ENCODE results near the gene ZNF638. TPM values are rescaled to one million over a fixed set of nuclear protein-coding genes. Genes with fewer than 3 reads are reported as not detected.
"Not testable (repeated sequence)": the region's sequence is repeated elsewhere in the genome, so short reads cannot be mapped to it uniquely, and the experiment has no call there.

The ZNF638 gene
- total and polyA plus RNA-seq, 4 donors = 24.8 to 151 (median 56.1) TPM

DNA sequence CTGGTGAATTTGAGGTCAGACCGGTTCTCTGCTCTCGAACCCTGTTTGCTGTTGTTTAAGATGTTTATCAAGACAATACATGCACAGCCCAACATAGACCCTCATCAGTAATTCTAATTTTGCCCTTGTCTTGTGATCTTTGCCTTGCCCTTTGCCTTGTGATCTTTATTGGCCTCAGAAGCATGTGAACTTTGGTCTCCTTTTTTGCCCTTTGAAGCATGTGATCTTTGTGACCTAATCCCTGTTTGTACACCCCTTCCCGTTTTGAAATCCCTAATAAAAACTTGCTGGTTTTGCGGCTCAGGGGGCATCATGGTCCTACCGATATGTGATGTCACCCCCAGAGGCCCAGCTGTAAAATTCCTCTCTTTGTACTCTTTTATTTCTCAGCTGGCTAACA is 113.6 kb downstream of the ZNF638 start:
- TF ChIP-seq RXRA (IDR thresholded peaks at IDR 0.05) (peak; percentile 43 to 51), HNF4A (conservative IDR thresholded peaks at IDR 0.05) (peak; percentile 81 to 90), HNF4G (IDR thresholded peaks at IDR 0.05) (peak; percentile 68), NR2F2 (IDR thresholded peaks at IDR 0.05) (peak; percentile 67)
- H3K9me3 ChIP-seq (ENCODE audit: control insufficient read depth in 4 of 4, low read length in 3 of 4); H3K27ac ChIP-seq (ENCODE audit: low read depth in 1 of 2, low read length in 2 of 2); DNase-seq (ENCODE audit: low spot score); H3K27me3 ChIP-seq (ENCODE audit: control insufficient read depth in 4 of 4, insufficient read depth in 4 of 4, low read length in 3 of 4); H3K9ac ChIP-seq (ENCODE audit: low read depth in 1 of 2, low read length in 2 of 2); H3K4me1 ChIP-seq (ENCODE audit: control insufficient read depth in 4 of 4, insufficient read depth in 4 of 4, low read length in 3 of 4); H3K36me3 ChIP-seq (ENCODE audit: control insufficient read depth in 4 of 4, insufficient read depth in 3 of 4, low read depth in 1 of 4, low read length in 3 of 4); H3K4me3 ChIP-seq (ENCODE audit: low read depth in 1 of 3, low read length in 3 of 3): not testable (repeated sequence)
- 63% methylated on average over 5 of the region's 5 CpGs for WGBS

DNA sequence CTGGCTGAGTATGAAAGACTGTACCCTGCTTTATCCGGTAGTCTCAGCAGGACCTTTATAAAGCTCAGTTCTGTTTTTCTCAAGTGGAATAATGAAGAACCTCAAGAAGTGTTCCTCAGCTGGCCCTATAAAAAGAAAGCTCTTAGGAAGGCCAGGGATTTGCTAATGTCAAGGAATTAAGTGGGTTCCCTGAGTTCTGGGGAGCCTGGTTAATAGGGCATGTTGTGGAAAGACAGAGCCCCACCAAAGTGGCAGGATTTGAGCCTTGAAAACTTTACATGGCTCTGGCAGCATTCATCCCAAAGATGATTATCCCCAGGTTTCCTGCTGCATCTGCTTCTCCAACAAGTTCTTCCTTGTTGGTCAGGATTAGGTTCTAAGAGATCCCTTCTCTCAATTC is 114.9 kb downstream of the ZNF638 start:
- Histone ChIP-seq H3K27ac (ENCODE audit: low read depth in 1 of 2, low read length in 2 of 2) (no peak overlapping the region), H3K9me3 (ENCODE audit: control insufficient read depth in 4 of 4, low read length in 3 of 4) (no peaks in the 10 kb centered on the region), H3K36me3 (ENCODE audit: control insufficient read depth in 4 of 4, insufficient read depth in 3 of 4, low read depth in 1 of 4, low read length in 3 of 4) (no peaks in the 10 kb centered on the region), H3K4me3 (ENCODE audit: low read depth in 1 of 3, low read length in 3 of 3) (no peak overlapping the region), H3K4me1 (ENCODE audit: control insufficient read depth in 4 of 4, insufficient read depth in 4 of 4, low read length in 3 of 4) (peaks cover 0 to 2% (median 0%) of the 10 kb centered on the region in 4 donors), H3K9ac (ENCODE audit: low read depth in 1 of 2, low read length in 2 of 2) (no peak overlapping the region), H3K27me3 (ENCODE audit: control insufficient read depth in 4 of 4, insufficient read depth in 4 of 4, low read length in 3 of 4) (no peaks in the 10 kb centered on the region)
- 98% methylated on average over 1 of the region's 1 CpG for WGBS
- DNase-seq (ENCODE audit: low spot score) = no peak
- TF ChIP-seq RXRA (IDR thresholded peaks at IDR 0.05) (no peak), EGR1 (IDR thresholded peaks at IDR 0.05; ENCODE audit: low read depth in 2 of 2) (no peak), FOXA1 (IDR thresholded peaks at IDR 0.05) (no peak), YY1 (IDR thresholded peaks at IDR 0.05) (no peak), FOXA2 (IDR thresholded peaks at IDR 0.05) (no peak), SP1 (IDR thresholded peaks at IDR 0.05) (no peak), JUND (IDR thresholded peaks at IDR 0.05) (no peak), HNF4A (conservative IDR thresholded peaks at IDR 0.05) (no peak), NR2F2 (IDR thresholded peaks at IDR 0.05) (no peak), HNF4G (IDR thresholded peaks at IDR 0.05) (no peak), GABPA (IDR thresholded peaks at IDR 0.05 in 1 of 2, conservative IDR thresholded peaks at IDR 0.05 in 1 of 2) (no peak), TAF1 (conservative IDR thresholded peaks at IDR 0.05) (no peak)
- TF ChIP-seq, protein P1, sequence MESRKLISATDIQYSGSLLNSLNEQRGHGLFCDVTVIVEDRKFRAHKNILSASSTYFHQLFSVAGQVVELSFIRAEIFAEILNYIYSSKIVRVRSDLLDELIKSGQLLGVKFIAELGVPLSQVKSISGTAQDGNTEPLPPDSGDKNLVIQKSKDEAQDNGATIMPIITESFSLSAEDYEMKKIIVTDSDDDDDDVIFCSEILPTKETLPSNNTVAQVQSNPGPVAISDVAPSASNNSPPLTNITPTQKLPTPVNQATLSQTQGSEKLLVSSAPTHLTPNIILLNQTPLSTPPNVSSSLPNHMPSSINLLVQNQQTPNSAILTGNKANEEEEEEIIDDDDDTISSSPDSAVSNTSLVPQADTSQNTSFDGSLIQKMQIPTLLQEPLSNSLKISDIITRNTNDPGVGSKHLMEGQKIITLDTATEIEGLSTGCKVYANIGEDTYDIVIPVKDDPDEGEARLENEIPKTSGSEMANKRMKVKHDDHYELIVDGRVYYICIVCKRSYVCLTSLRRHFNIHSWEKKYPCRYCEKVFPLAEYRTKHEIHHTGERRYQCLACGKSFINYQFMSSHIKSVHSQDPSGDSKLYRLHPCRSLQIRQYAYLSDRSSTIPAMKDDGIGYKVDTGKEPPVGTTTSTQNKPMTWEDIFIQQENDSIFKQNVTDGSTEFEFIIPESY (IDR thresholded peaks at IDR 0.05) = no peak
- TF ChIP-seq, protein P2, sequence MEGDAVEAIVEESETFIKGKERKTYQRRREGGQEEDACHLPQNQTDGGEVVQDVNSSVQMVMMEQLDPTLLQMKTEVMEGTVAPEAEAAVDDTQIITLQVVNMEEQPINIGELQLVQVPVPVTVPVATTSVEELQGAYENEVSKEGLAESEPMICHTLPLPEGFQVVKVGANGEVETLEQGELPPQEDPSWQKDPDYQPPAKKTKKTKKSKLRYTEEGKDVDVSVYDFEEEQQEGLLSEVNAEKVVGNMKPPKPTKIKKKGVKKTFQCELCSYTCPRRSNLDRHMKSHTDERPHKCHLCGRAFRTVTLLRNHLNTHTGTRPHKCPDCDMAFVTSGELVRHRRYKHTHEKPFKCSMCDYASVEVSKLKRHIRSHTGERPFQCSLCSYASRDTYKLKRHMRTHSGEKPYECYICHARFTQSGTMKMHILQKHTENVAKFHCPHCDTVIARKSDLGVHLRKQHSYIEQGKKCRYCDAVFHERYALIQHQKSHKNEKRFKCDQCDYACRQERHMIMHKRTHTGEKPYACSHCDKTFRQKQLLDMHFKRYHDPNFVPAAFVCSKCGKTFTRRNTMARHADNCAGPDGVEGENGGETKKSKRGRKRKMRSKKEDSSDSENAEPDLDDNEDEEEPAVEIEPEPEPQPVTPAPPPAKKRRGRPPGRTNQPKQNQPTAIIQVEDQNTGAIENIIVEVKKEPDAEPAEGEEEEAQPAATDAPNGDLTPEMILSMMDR (IDR thresholded peaks at IDR 0.05; ENCODE audit: low read depth, low read length, missing input control) = no peak
- TF ChIP-seq, protein P3, sequence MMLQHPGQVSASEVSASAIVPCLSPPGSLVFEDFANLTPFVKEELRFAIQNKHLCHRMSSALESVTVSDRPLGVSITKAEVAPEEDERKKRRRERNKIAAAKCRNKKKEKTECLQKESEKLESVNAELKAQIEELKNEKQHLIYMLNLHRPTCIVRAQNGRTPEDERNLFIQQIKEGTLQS (IDR thresholded peaks at IDR 0.05) = no peak

DNA sequence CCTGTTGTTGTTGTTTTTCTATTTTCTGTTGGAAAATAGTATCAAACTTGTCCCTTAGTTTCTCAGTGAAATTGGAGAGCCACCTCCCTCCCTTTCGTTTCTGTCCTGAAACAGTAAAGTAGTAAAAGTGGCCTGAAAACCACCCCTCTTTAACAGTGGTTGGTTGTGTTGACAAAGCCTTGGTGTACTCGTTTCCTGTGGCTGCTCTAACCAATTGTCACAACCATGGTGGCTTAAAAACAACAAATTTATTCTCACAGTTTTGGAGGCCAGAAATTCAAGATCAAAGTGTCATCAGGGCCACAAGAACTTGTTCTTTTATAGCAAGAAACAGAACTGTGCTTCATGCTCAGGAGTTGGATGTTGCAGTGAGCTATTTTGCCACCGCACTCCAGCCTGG is 117.8 kb downstream of the ZNF638 start:
- WGBS = 83% methylated on average over 3 of the region's 3 CpGs
- no peak for TF ChIP-seq RAD21 (IDR thresholded peaks at IDR 0.05)
- TF ChIP-seq EGR1 (IDR thresholded peaks at IDR 0.05; ENCODE audit: low read depth in 2 of 2) = no peak
- TF ChIP-seq YY1 (IDR thresholded peaks at IDR 0.05) = no peak
- TF ChIP-seq, protein P3 (IDR thresholded peaks at IDR 0.05) = no peak
- no peak for TF ChIP-seq GABPA (IDR thresholded peaks at IDR 0.05 in 1 of 2, conservative IDR thresholded peaks at IDR 0.05 in 1 of 2)
- TF ChIP-seq FOXA2 (IDR thresholded peaks at IDR 0.05) = no peak
- TF ChIP-seq NR2F2 (IDR thresholded peaks at IDR 0.05) = no peak
- no peak for TF ChIP-seq JUND (IDR thresholded peaks at IDR 0.05)
- no peak for TF ChIP-seq SP1 (IDR thresholded peaks at IDR 0.05)
- TF ChIP-seq, protein P4, sequence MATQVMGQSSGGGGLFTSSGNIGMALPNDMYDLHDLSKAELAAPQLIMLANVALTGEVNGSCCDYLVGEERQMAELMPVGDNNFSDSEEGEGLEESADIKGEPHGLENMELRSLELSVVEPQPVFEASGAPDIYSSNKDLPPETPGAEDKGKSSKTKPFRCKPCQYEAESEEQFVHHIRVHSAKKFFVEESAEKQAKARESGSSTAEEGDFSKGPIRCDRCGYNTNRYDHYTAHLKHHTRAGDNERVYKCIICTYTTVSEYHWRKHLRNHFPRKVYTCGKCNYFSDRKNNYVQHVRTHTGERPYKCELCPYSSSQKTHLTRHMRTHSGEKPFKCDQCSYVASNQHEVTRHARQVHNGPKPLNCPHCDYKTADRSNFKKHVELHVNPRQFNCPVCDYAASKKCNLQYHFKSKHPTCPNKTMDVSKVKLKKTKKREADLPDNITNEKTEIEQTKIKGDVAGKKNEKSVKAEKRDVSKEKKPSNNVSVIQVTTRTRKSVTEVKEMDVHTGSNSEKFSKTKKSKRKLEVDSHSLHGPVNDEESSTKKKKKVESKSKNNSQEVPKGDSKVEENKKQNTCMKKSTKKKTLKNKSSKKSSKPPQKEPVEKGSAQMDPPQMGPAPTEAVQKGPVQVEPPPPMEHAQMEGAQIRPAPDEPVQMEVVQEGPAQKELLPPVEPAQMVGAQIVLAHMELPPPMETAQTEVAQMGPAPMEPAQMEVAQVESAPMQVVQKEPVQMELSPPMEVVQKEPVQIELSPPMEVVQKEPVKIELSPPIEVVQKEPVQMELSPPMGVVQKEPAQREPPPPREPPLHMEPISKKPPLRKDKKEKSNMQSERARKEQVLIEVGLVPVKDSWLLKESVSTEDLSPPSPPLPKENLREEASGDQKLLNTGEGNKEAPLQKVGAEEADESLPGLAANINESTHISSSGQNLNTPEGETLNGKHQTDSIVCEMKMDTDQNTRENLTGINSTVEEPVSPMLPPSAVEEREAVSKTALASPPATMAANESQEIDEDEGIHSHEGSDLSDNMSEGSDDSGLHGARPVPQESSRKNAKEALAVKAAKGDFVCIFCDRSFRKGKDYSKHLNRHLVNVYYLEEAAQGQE (IDR thresholded peaks at IDR 0.05) = no peak
- no peak for TF ChIP-seq RXRA (IDR thresholded peaks at IDR 0.05)
- TF ChIP-seq, protein P1 (IDR thresholded peaks at IDR 0.05) = no peak

More for the DNA sequence above, 117.8 kb downstream of the ZNF638 start:
- H3K27ac ChIP-seq (ENCODE audit: low read depth in 1 of 2, low read length in 2 of 2) = no peak overlapping the region
- no peak for DNase-seq (ENCODE audit: low spot score)
- H3K4me3 ChIP-seq (ENCODE audit: low read depth in 1 of 3, low read length in 3 of 3) = no peak overlapping the region
- H3K9me3 ChIP-seq (ENCODE audit: control insufficient read depth in 4 of 4, low read length in 3 of 4) = no peaks in the 10 kb centered on the region
- H3K27me3 ChIP-seq (ENCODE audit: control insufficient read depth in 4 of 4, insufficient read depth in 4 of 4, low read length in 3 of 4) = no peaks in the 10 kb centered on the region
- no peak overlapping the region for H3K9ac ChIP-seq (ENCODE audit: low read depth in 1 of 2, low read length in 2 of 2)
- peaks cover 4 to 17% (median 16%) of the 10 kb centered on the region in 4 donors for H3K4me1 ChIP-seq (ENCODE audit: control insufficient read depth in 4 of 4, insufficient read depth in 4 of 4, low read length in 3 of 4)
- no peaks in the 10 kb centered on the region for H3K36me3 ChIP-seq (ENCODE audit: control insufficient read depth in 4 of 4, insufficient read depth in 3 of 4, low read depth in 1 of 4, low read length in 3 of 4)
